ENCODE results near the gene LASP1.
A peak's percentile ranks its signal among the peaks of the same experiment; 100 is the strongest.

DNA sequence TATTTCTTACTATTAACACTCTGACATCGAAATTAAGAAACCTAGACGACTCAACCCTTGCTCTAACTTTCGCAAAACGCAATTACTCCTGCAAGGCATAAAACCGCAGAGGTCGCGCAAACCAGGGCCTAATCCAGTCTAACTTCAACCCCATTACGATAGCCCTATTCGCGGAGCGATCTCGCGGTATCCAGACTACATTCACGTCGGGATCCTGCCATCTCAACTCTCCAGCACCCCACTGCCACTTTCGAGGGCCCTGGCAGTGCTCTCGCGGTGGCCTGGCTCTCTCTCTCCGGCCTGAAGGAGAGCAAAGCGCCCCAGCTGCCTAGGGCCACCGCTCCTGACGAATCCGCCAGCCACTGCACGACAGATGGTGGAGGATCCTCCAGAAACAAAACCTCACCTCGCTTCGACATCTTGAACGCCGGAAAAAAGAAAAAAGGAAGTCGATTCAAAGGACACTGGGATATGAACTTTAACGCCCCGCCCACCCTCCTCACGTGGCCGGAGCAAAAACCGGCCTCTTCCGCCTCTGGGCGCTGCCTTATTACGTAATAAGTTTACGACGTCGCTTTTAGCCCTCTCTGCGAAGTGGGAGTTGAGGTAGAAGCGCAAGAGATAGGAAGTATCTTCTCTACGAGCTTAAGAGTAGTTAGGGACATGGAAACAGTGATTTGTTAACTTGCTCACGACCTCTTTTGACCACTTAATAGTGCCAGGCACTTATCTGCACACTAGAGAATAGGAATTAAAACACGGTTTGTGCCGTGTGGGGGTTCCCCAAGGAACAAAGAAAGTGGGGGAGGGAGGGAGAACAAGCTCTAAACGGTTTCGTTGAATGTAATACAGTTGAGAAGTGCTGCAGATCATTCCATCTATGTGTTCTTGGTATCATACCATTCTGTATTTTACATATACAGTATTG is 16.3 kb upstream of the LASP1 start, which contains the start of gene RPL23:
- TF ChIP-seq CTCF (IDR thresholded peaks at IDR 0.05) = no peak
- TF ChIP-seq POLR2A (IDR thresholded peaks at IDR 0.05) = peak; percentile 59 to 93 (median 88)

Data from body of pancreas (tissue), 4 donors.